Measurements from ENCODE around the gene PDE4A.

DNA sequence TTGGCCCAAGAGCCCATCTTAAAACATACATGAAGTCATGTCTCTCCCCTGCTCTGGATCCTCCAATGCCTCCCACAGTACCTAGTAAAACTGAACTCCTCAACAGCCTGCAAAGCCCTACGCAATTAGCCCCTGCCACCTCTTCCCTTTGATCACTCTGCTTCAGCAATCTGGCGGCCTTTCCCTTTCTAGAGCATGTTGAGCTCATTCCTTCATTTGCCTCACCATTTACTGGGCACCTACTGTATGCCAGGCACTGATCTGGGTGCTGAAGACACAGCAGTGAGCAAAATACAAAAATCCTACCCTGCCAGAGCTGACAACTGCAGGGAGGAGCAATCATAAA lies 79.9 kb downstream of the PDE4A start:
- TF ChIP-seq, protein P1, sequence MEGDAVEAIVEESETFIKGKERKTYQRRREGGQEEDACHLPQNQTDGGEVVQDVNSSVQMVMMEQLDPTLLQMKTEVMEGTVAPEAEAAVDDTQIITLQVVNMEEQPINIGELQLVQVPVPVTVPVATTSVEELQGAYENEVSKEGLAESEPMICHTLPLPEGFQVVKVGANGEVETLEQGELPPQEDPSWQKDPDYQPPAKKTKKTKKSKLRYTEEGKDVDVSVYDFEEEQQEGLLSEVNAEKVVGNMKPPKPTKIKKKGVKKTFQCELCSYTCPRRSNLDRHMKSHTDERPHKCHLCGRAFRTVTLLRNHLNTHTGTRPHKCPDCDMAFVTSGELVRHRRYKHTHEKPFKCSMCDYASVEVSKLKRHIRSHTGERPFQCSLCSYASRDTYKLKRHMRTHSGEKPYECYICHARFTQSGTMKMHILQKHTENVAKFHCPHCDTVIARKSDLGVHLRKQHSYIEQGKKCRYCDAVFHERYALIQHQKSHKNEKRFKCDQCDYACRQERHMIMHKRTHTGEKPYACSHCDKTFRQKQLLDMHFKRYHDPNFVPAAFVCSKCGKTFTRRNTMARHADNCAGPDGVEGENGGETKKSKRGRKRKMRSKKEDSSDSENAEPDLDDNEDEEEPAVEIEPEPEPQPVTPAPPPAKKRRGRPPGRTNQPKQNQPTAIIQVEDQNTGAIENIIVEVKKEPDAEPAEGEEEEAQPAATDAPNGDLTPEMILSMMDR (IDR thresholded peaks at IDR 0.05) = no peak
- TF ChIP-seq POLR2A (IDR thresholded peaks at IDR 0.05) = no peak

All from suprapubic skin (tissue), 3 donors.